ENCODE measurements around the gene CDH6. TPM values are rescaled to one million over a fixed set of nuclear protein-coding genes. Genes with fewer than 3 reads are reported as not detected.

CDH6 gene
- total RNA-seq, 1 donor from 2014 or later, result 6.5 TPM

- intact Hi-C loops (cut with DNase I), result loop anchor here (5.0 kb wide), 1 partner anchor 440 kb away; the partner anchor contains the start of gene PDZD2
- no peak for DNase-seq (ENCODE audit: low spot score in 2 of 2)
- H3K27ac ChIP-seq, result no peak overlapping the region
- TF ChIP-seq CTCF (IDR thresholded peaks at IDR 0.05), result no peak
- H3K27me3 ChIP-seq, result no peaks in the 10 kb centered on the region
- H3K4me1 ChIP-seq, result no peaks in the 10 kb centered on the region
- H3K36me3 ChIP-seq, result no peaks in the 10 kb centered on the region
- no peaks in the 10 kb centered on the region for H3K9me3 ChIP-seq
- no peak overlapping the region for H3K4me3 ChIP-seq
Observed at GRCh38 chr5:31197183-31197582, 3.7 kb downstream of the CDH6 start.

DNA sequence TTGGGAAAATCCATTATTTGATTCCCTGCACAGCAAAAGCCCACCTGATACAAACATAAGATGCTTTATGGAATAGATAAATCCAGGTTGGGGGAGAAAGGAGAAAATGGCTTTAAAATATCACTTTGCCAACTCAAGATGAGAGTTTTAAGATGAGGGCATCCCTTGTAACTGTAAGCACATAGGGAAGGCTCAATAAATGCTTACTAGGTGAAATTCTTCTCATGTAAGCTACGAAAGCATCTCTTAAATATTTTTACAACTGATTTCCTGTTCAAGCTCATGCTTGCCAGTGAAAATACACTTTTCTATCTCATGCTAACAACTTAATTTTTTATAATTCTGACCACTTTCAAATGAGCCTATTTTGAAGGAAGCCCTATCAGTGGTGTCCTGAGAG lies 11.5 kb downstream of the CDH6 start:
- Histone ChIP-seq H3K27ac (no peak overlapping the region), H3K27me3 (no peaks in the 10 kb centered on the region)
- intact Hi-C loops (cut with DNase I), result no loop called here

DNA sequence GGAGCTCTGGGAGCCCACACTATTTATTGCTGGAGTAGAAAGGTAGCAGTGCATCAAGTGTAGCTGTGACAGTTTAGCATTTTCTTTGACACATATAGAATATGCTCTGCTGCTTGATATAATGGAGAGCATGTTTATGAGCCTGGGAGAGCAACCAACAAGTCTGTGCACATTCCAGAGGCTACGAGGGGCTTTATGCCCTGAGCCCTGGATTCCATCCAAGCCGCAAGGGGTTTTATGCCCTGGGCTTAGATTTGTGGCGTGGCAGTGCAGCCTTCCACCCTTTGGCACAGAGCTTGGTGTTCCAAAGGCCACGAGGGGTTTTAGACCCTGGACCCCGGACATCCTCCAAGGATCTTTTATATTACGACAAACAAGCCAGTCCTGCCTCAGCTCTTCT lies 14.6 kb downstream of the CDH6 start:
- H3K9me3 ChIP-seq, result no peaks in the 10 kb centered on the region
- H3K27me3 ChIP-seq, result no peaks in the 10 kb centered on the region
- H3K27ac ChIP-seq, result no peak overlapping the region
- H3K4me1 ChIP-seq, result peaks cover 0 to 3% of the 10 kb centered on the region in 2 donors
- H3K4me3 ChIP-seq, result no peak overlapping the region
- H3K36me3 ChIP-seq, result no peaks in the 10 kb centered on the region
- no peak for TF ChIP-seq CTCF (IDR thresholded peaks at IDR 0.05)
- intact Hi-C loops (cut with DNase I), result no loop called here
- DNase-seq (ENCODE audit: low spot score in 2 of 2), result no peak

More for the DNA sequence above, 11.5 kb downstream of the CDH6 start:
- H3K4me1 ChIP-seq, result no peaks in the 10 kb centered on the region
- no peaks in the 10 kb centered on the region for H3K36me3 ChIP-seq
- no peaks in the 10 kb centered on the region for H3K9me3 ChIP-seq
- H3K4me3 ChIP-seq, result no peak overlapping the region
- DNase-seq (ENCODE audit: low spot score in 2 of 2), result no peak
- TF ChIP-seq CTCF (IDR thresholded peaks at IDR 0.05), result no peak

GRCh38 chr5:31209334-31209733 lies 15.8 kb downstream of the CDH6 start:
- intact Hi-C loops (cut with DNase I), result no loop called here
- Histone ChIP-seq H3K4me3 (no peak overlapping the region), H3K9me3 (no peaks in the 10 kb centered on the region), H3K4me1 (peaks cover 0 to 3% of the 10 kb centered on the region in 2 donors), H3K27ac (no peak overlapping the region), H3K27me3 (no peaks in the 10 kb centered on the region), H3K36me3 (no peaks in the 10 kb centered on the region)
- no peak for DNase-seq (ENCODE audit: low spot score in 2 of 2)
- TF ChIP-seq CTCF (IDR thresholded peaks at IDR 0.05), result no peak

GRCh38 chr5:31211098-31211497 lies 17.6 kb downstream of the CDH6 start:
- intact Hi-C loops (cut with DNase I), result no loop called here

More at GRCh38 chr5:31211098-31211497, 17.6 kb downstream of the CDH6 start:
- no peaks in the 10 kb centered on the region for H3K27me3 ChIP-seq
- H3K9me3 ChIP-seq, result no peaks in the 10 kb centered on the region
- peak overlapping the region in 1 of 2 donors; percentile 33 for H3K27ac ChIP-seq
- no peak for DNase-seq (ENCODE audit: low spot score in 2 of 2)
- peaks cover 0 to 3% of the 10 kb centered on the region in 2 donors for H3K4me1 ChIP-seq
- H3K4me3 ChIP-seq, result no peak overlapping the region
- TF ChIP-seq CTCF (IDR thresholded peaks at IDR 0.05), result no peak
- H3K36me3 ChIP-seq, result no peaks in the 10 kb centered on the region
